Measurements from ENCODE around the gene MYOZ2.

DNA sequence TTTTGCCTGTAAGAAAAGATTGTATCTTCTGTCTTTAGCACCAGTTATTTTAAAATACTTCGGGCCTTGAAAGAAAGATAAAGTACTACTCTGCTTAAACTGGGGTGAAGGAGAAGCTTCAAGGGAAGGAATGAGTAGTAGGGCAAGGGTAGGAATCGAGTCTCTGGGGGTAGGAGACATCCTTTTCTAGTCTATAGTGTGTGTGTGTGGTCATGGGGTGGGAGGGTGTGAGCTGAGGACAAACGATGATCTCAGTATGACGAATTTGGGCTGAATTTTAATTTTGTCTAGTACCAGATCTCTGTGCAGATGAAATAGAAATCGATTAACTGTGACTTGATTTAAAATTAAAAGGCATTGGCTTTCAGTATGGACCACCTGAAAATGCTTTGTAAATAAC is 3.3 kb upstream of the MYOZ2 start:
- TF ChIP-seq POLR2A (IDR thresholded peaks at IDR 0.05) (no peak), CTCF (IDR thresholded peaks at IDR 0.05) (no peak)
